Measurements from ENCODE around the gene RILPL1. TPM values are rescaled to one million over a fixed set of nuclear protein-coding genes. Genes with fewer than 3 reads are reported as not detected.

Gene RILPL1
- total RNA-seq, 1 experiment from 2014 or later = 10.2 TPM

DNA sequence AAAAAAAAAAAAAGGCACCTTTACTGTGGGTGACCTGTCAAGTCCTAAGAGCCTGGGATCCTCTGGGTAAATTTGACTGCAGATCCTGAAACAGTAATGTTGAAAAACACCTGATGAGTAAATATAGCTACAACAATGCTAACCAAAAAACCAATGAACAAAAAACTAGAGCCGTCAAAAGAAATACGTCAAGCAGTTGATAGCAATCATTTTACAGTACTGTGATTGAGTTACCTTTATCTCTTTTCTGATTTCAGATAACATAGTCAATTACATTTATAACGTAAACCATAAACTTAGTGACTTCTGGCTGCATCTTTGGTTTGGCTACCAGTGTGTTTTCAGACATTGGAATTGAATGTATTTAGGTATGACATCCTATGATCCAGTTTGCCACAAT lies 44.7 kb upstream of the RILPL1 start:
- ChIA-PET POLR2A (ENCODE audit: low non-redundant PET) (no interaction called here), CTCF (no interaction called here)
- no peak overlapping the region for H3K27ac ChIP-seq (ENCODE audit: low read depth, low read length, poor library complexity, severe bottlenecking)
- no peaks in the 10 kb centered on the region for H3K4me1 ChIP-seq (ENCODE audit: insufficient read depth, low read length, poor library complexity, severe bottlenecking)
- H3K4me3 ChIP-seq (ENCODE audit: low read depth, low read length, poor library complexity, severe bottlenecking) = no peak overlapping the region
- H3K9me3 ChIP-seq (ENCODE audit: low read depth, low read length, poor library complexity, severe bottlenecking) = no peaks in the 10 kb centered on the region
- no TSS peak for BruUV-seq (replicated peaks)
- no peak for DNase-seq (ENCODE audit: low spot score)
- intact Hi-C loops (cut with micrococcal nuclease; ENCODE audit: unreplicated experiment) = no loop called here
- TF ChIP-seq, protein P1, sequence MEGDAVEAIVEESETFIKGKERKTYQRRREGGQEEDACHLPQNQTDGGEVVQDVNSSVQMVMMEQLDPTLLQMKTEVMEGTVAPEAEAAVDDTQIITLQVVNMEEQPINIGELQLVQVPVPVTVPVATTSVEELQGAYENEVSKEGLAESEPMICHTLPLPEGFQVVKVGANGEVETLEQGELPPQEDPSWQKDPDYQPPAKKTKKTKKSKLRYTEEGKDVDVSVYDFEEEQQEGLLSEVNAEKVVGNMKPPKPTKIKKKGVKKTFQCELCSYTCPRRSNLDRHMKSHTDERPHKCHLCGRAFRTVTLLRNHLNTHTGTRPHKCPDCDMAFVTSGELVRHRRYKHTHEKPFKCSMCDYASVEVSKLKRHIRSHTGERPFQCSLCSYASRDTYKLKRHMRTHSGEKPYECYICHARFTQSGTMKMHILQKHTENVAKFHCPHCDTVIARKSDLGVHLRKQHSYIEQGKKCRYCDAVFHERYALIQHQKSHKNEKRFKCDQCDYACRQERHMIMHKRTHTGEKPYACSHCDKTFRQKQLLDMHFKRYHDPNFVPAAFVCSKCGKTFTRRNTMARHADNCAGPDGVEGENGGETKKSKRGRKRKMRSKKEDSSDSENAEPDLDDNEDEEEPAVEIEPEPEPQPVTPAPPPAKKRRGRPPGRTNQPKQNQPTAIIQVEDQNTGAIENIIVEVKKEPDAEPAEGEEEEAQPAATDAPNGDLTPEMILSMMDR (conservative IDR thresholded peaks at IDR 0.05; ENCODE audit: low read depth, low read length) = no peak
- no peak for TF ChIP-seq EZH2 (IDR thresholded peaks at IDR 0.05; ENCODE audit: borderline replicate concordance, low read depth, low read length, poor library complexity, severe bottlenecking)
- H3K36me3 ChIP-seq (ENCODE audit: insufficient read depth, low read length, poor library complexity, severe bottlenecking) = no peaks in the 10 kb centered on the region
- no peaks in the 10 kb centered on the region for H3K27me3 ChIP-seq (replicated peaks; ENCODE audit: insufficient read depth, low read depth, low read length, poor library complexity)

DNA sequence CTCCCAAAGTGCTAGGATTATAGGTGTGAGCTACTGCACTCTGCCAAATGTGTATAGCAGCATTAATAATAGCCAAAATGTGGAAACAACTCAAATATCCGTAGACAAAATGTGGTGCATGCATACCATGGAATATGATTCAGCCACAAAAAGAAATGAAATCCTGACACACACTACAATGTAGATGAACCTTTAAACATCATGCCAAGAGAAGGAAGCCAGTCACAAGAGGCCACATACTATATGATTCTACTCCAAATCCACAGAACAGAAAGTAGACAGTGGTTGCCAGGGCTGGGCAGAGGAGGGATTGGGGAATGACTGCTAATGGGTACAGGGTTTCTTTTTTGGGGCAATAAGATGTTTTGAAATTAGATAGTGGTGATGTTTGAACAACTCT lies 43.1 kb upstream of the RILPL1 start:
- no peaks in the 10 kb centered on the region for H3K27me3 ChIP-seq (replicated peaks; ENCODE audit: insufficient read depth, low read depth, low read length, poor library complexity)
- TF ChIP-seq, protein P1 (conservative IDR thresholded peaks at IDR 0.05; ENCODE audit: low read depth, low read length) = no peak
- TF ChIP-seq EZH2 (IDR thresholded peaks at IDR 0.05; ENCODE audit: borderline replicate concordance, low read depth, low read length, poor library complexity, severe bottlenecking) = no peak
- POLR2A ChIA-PET (ENCODE audit: low non-redundant PET) = no interaction called here
- CTCF ChIA-PET = no interaction called here
- no peak overlapping the region for H3K4me3 ChIP-seq (ENCODE audit: low read depth, low read length, poor library complexity, severe bottlenecking)
- BruUV-seq (replicated peaks) = no TSS peak
- H3K4me1 ChIP-seq (ENCODE audit: insufficient read depth, low read length, poor library complexity, severe bottlenecking) = no peaks in the 10 kb centered on the region
- no peaks in the 10 kb centered on the region for H3K36me3 ChIP-seq (ENCODE audit: insufficient read depth, low read length, poor library complexity, severe bottlenecking)
- intact Hi-C loops (cut with micrococcal nuclease; ENCODE audit: unreplicated experiment) = no loop called here
- no peaks in the 10 kb centered on the region for H3K9me3 ChIP-seq (ENCODE audit: low read depth, low read length, poor library complexity, severe bottlenecking)
- no peak overlapping the region for H3K27ac ChIP-seq (ENCODE audit: low read depth, low read length, poor library complexity, severe bottlenecking)
- DNase-seq (ENCODE audit: low spot score) = no peak

DNA sequence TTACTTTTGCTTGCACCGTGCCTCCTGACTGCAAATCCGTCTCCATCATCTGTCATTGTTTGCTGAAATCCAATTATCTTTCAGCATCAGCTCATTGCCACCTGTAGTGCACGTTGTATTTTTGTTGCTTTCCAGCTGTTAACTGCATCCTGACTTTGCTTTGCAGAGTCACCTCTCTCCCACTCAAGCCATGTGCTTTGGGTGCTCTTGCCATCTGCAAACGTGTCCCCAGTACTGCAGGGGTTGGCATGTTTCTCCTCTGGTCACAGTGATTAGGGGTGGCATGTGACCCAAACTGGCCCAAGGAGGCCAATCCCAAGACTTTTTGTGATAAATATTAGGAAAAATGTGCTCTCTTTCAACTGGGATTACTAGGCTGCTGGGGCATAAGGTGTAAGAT lies 40.4 kb upstream of the RILPL1 start:
- Histone ChIP-seq H3K36me3 (ENCODE audit: insufficient read depth, low read length, poor library complexity, severe bottlenecking) (no peaks in the 10 kb centered on the region), H3K27me3 (replicated peaks; ENCODE audit: insufficient read depth, low read depth, low read length, poor library complexity) (no peaks in the 10 kb centered on the region), H3K9me3 (ENCODE audit: low read depth, low read length, poor library complexity, severe bottlenecking) (no peaks in the 10 kb centered on the region), H3K4me1 (ENCODE audit: insufficient read depth, low read length, poor library complexity, severe bottlenecking) (no peaks in the 10 kb centered on the region), H3K4me3 (ENCODE audit: low read depth, low read length, poor library complexity, severe bottlenecking) (no peak overlapping the region), H3K27ac (ENCODE audit: low read depth, low read length, poor library complexity, severe bottlenecking) (no peak overlapping the region)
- ChIA-PET POLR2A (ENCODE audit: low non-redundant PET) (no interaction called here), CTCF (no interaction called here)
- TF ChIP-seq, protein P1 (conservative IDR thresholded peaks at IDR 0.05; ENCODE audit: low read depth, low read length) = no peak
- no peak for TF ChIP-seq EZH2 (IDR thresholded peaks at IDR 0.05; ENCODE audit: borderline replicate concordance, low read depth, low read length, poor library complexity, severe bottlenecking)
- intact Hi-C loops (cut with micrococcal nuclease; ENCODE audit: unreplicated experiment) = no loop called here
- no TSS peak for BruUV-seq (replicated peaks)
- no peak for DNase-seq (ENCODE audit: low spot score)

Measured in A673 (cell line).